IPS-15b (cell line): ENCODE measurements around the gene CNNM2.
"Not testable (repeated sequence)": the region's sequence is repeated elsewhere in the genome, so short reads cannot be mapped to it uniquely, and the experiment has no call there.

Experiments
- H3K27me3 ChIP-seq: one replicate; pipeline ENCODE4 v1.6.1; 2013; ENCODE audit warnings: low read length; ENCODE audit not compliant: control insufficient read depth, insufficient read depth
- H3K36me3 ChIP-seq: one replicate; pipeline ENCODE4 v1.6.1; 2013; ENCODE audit warnings: low read length; ENCODE audit not compliant: control insufficient read depth, insufficient read depth
- H3K4me1 ChIP-seq: one replicate; pipeline ENCODE4 v1.6.1; 2013; ENCODE audit warnings: mild to moderate bottlenecking, low read length; ENCODE audit not compliant: control insufficient read depth, insufficient read depth
- H3K4me3 ChIP-seq: one replicate; pipeline ENCODE4 v1.5.1; 2013; ENCODE audit warnings: low read depth, low read length
- H3K9ac ChIP-seq: one replicate; pipeline ENCODE4 v1.6.1; 2013; ENCODE audit warnings: low read depth, mild to moderate bottlenecking, low read length
- H3K9me3 ChIP-seq: one replicate; pipeline ENCODE4 v1.6.1; 2013; ENCODE audit warnings: mild to moderate bottlenecking, low read length; ENCODE audit not compliant: control insufficient read depth, insufficient read depth

The CNNM2 gene

GRCh38 chr10:103120546-103120945 is 202.5 kb downstream of the CNNM2 start:
- Histone ChIP-seq H3K9me3 (no peaks in the 10 kb centered on the region), H3K9ac (no peak overlapping the region), H3K4me3 (no peak overlapping the region), H3K27me3 (no peaks in the 10 kb centered on the region), H3K36me3 (no peaks in the 10 kb centered on the region), H3K4me1 (no peaks in the 10 kb centered on the region)

GRCh38 chr10:103120977-103121735 is 203.1 kb downstream of the CNNM2 start:
- Histone ChIP-seq H3K9ac (no peak overlapping the region), H3K36me3 (no peaks in the 10 kb centered on the region), H3K9me3 (no peaks in the 10 kb centered on the region), H3K4me1 (no peaks in the 10 kb centered on the region), H3K27me3 (no peaks in the 10 kb centered on the region), H3K4me3 (no peak overlapping the region)

GRCh38 chr10:103123282-103124024 is 205.4 kb downstream of the CNNM2 start:
- no peak overlapping the region for H3K4me3 ChIP-seq
- no peaks in the 10 kb centered on the region for H3K36me3 ChIP-seq
- H3K27me3 ChIP-seq, result no peaks in the 10 kb centered on the region
- H3K4me1 ChIP-seq, result no peaks in the 10 kb centered on the region
- H3K9me3 ChIP-seq, result no peaks in the 10 kb centered on the region
- no peak overlapping the region for H3K9ac ChIP-seq

GRCh38 chr10:103124420-103125096 is 206.5 kb downstream of the CNNM2 start:
- Histone ChIP-seq H3K36me3 (no peaks in the 10 kb centered on the region), H3K27me3 (no peaks in the 10 kb centered on the region), H3K4me3 (no peak overlapping the region), H3K9me3 (no peaks in the 10 kb centered on the region), H3K9ac (no peak overlapping the region), H3K4me1 (no peaks in the 10 kb centered on the region)

GRCh38 chr10:103125323-103126267 is 207.5 kb downstream of the CNNM2 start:
- Histone ChIP-seq H3K27me3 (no peaks in the 10 kb centered on the region), H3K4me3 (no peak overlapping the region), H3K9ac (no peak overlapping the region), H3K4me1 (no peaks in the 10 kb centered on the region), H3K9me3 (no peaks in the 10 kb centered on the region), H3K36me3 (no peaks in the 10 kb centered on the region)

- Histone ChIP-seq H3K9me3 (no peaks in the 10 kb centered on the region), H3K36me3 (no peaks in the 10 kb centered on the region), H3K4me1 (no peaks in the 10 kb centered on the region), H3K27me3 (no peaks in the 10 kb centered on the region), H3K4me3 (no peak overlapping the region), H3K9ac (no peak overlapping the region)
These were observed 209.1 kb downstream of the CNNM2 start for GRCh38 chr10:103127241-103127640.

GRCh38 chr10:103130180-103130579 is 212.1 kb downstream of the CNNM2 start:
- not testable (repeated sequence) for H3K9ac ChIP-seq, H3K36me3 ChIP-seq, H3K27me3 ChIP-seq, H3K9me3 ChIP-seq, H3K4me3 ChIP-seq, H3K4me1 ChIP-seq

GRCh38 chr10:103130910-103131309 is 212.8 kb downstream of the CNNM2 start:
- H3K9ac ChIP-seq, result no peak overlapping the region
- no peak overlapping the region for H3K4me3 ChIP-seq
- no peaks in the 10 kb centered on the region for H3K9me3 ChIP-seq
- H3K27me3 ChIP-seq, result no peaks in the 10 kb centered on the region
- H3K36me3 ChIP-seq, result no peaks in the 10 kb centered on the region
- no peaks in the 10 kb centered on the region for H3K4me1 ChIP-seq

GRCh38 chr10:103135168-103135567 is 217.1 kb downstream of the CNNM2 start:
- H3K27me3 ChIP-seq, H3K4me3 ChIP-seq, H3K4me1 ChIP-seq, H3K9me3 ChIP-seq, H3K36me3 ChIP-seq, H3K9ac ChIP-seq: not testable (repeated sequence)

- Histone ChIP-seq H3K4me1 (no peaks in the 10 kb centered on the region), H3K9ac (no peak overlapping the region), H3K27me3 (no peaks in the 10 kb centered on the region), H3K36me3 (no peaks in the 10 kb centered on the region), H3K4me3 (no peak overlapping the region), H3K9me3 (no peaks in the 10 kb centered on the region)
These were observed 221.7 kb downstream of the CNNM2 start for GRCh38 chr10:103139803-103140202.
